H1 (cell line): ENCODE measurements around the gene CTSK. TPM values are rescaled to one million over a fixed set of nuclear protein-coding genes. Genes with fewer than 3 reads are reported as not detected.

Source experiments
- CTCF ChIA-PET: fragments of 300-600 bp; sonication (Branson Sonifier 250); formaldehyde crosslinking; loops from one replicate; lab custom pipeline; 2021; ENCODE audit not compliant: partially characterized antibody; lab: Charles Lee
- POLR2A ChIA-PET: fragments of 300-600 bp; sonication (Branson Sonifier 250); formaldehyde crosslinking; loops from one replicate; lab custom pipeline; 2021; ENCODE audit warnings: inconsistent platforms; ENCODE audit not compliant: partially characterized antibody; lab: Charles Lee
- DNase-seq, 2 experiments: peaks; one replicate each; pipeline versions ENCODE4 v3.0.0 to v3.0.0-alpha.2; 2010 to 2022; ENCODE audit warnings: low spot score in 2 of 2, low read depth in 1 of 2, mixed read lengths in 1 of 2
- FAIRE-seq: peaks from 2 replicates; lab custom pipeline; 2011; peaks lifted over from hg19 to GRCh38; lab: Jason Lieb, UNC
- H2AFZ ChIP-seq: 2 replicates; pipeline ENCODE4 v1.8.1; 2012; ENCODE audit warnings: low read length, inconsistent platforms
- H2AK5ac ChIP-seq: 2 replicates; pipeline ENCODE4 v1.6.1; 2013; ENCODE audit warnings: low read depth, low read length
- H2BK120ac ChIP-seq: replicated peaks from 2 replicates; pipeline ENCODE3; 2013; ENCODE audit warnings: low read depth, low read length, inconsistent platforms
- H2BK12ac ChIP-seq: 2 replicates; pipeline ENCODE4 v1.6.1; 2013; ENCODE audit warnings: low read depth, low read length
- H2BK15ac ChIP-seq: 2 replicates; pipeline ENCODE4 v1.6.1; 2013; ENCODE audit warnings: low read length
- H2BK20ac ChIP-seq: 2 replicates; pipeline ENCODE4 v1.6.1; 2013; ENCODE audit warnings: low read length
- H2BK5ac ChIP-seq: 2 replicates; pipeline ENCODE4 v1.6.1; 2013; ENCODE audit warnings: low read depth, low read length
- H3K14ac ChIP-seq: 2 replicates; pipeline ENCODE4 v1.6.1; 2013; ENCODE audit warnings: inconsistent platforms; ENCODE audit not compliant: insufficient read length
- H3K18ac ChIP-seq: 2 replicates; pipeline ENCODE4 v1.6.1; 2013; ENCODE audit warnings: low read length; ENCODE audit errors: extremely low read depth
- H3K23ac ChIP-seq: 2 replicates; pipeline ENCODE4 v1.6.1; 2013; ENCODE audit warnings: inconsistent platforms; ENCODE audit not compliant: insufficient read length
- H3K23me2 ChIP-seq: 2 replicates; pipeline ENCODE4 v1.6.1; 2013; ENCODE audit warnings: low read depth, low read length
- H3K27ac ChIP-seq: 2 replicates; pipeline ENCODE4 v1.6.1; 2011; ENCODE audit warnings: low read depth, low read length, inconsistent platforms
- H3K27me3 ChIP-seq, 4 experiments: replicated peaks in 1 of 4; 1 replicate in 1 of 4; 2 replicates in 3 of 4; pipeline versions ENCODE4 v1.6.1 to v1.8.1; 2011 to 2013; ENCODE audit warnings: low read length in 3 of 4, mild to moderate bottlenecking in 3 of 4, inconsistent platforms in 2 of 4, mixed read lengths in 2 of 4, moderate library complexity in 1 of 4; ENCODE audit not compliant: control insufficient read depth in 3 of 4, insufficient read depth in 3 of 4; ENCODE audit errors: extremely low read depth in 1 of 4
- H3K36me3 ChIP-seq, 4 experiments: 2 replicates each; pipeline versions ENCODE4 v1.6.1 to v1.8.1; 2011 to 2013; ENCODE audit warnings: mild to moderate bottlenecking in 4 of 4, low read length in 3 of 4, moderate library complexity in 2 of 4, control low read depth in 1 of 4, inconsistent platforms in 1 of 4; ENCODE audit not compliant: insufficient read depth in 4 of 4, control insufficient read depth in 2 of 4
- H3K4ac ChIP-seq: replicated peaks from 2 replicates; pipeline ENCODE3; 2013; ENCODE audit warnings: low read length, low read depth, mixed read lengths, inconsistent platforms; ENCODE audit not compliant: insufficient read length
- H3K4me1 ChIP-seq, 4 experiments: replicated peaks in 1 of 4; 1 replicate in 1 of 4; 2 replicates in 3 of 4; pipeline versions ENCODE4 v1.6.1 to v1.8.1; 2011 to 2013; ENCODE audit warnings: low read length in 3 of 4, inconsistent platforms in 2 of 4, mixed read lengths in 1 of 4; ENCODE audit not compliant: insufficient read depth in 4 of 4, control insufficient read depth in 3 of 4
- H3K4me2 ChIP-seq, 2 experiments: 2 replicates each; pipeline versions ENCODE4 v1.6.1 to v1.8.1; 2011 to 2013; ENCODE audit warnings: low read depth in 2 of 2, low read length in 2 of 2, control low read depth in 1 of 2, inconsistent platforms in 1 of 2, mild to moderate bottlenecking in 1 of 2; ENCODE audit not compliant: insufficient read depth in 1 of 2
- H3K4me3 ChIP-seq, 4 experiments: fragments of 200-600, 300-600 bp in 1 of 4; sonication (generic), shearing (Covaris generic), sonication (Bioruptor Twin) in 1 of 4; 2 replicates each; pipeline versions ENCODE4 v1.5.1 to v1.8.1; 2011 to 2016; ENCODE audit warnings: low read length in 4 of 4, low read depth in 3 of 4, control low read depth in 2 of 4, inconsistent platforms in 2 of 4, mild to moderate bottlenecking in 2 of 4, mixed read lengths in 1 of 4, moderate library complexity in 1 of 4; ENCODE audit not compliant: insufficient read depth in 2 of 4; ENCODE audit errors: extremely low read depth in 1 of 4
- H3K56ac ChIP-seq: replicated peaks from 2 replicates; pipeline ENCODE3; 2013; ENCODE audit warnings: low read depth, mild to moderate bottlenecking, mixed read lengths, low read length, inconsistent platforms; ENCODE audit not compliant: insufficient read length
- H3K79me1 ChIP-seq: 2 replicates; pipeline ENCODE4 v1.6.1; 2013; ENCODE audit warnings: low read depth, low read length, control low read depth
- H3K79me2 ChIP-seq, 2 experiments: 2 replicates each; pipeline versions ENCODE4 v1.6.1 to v1.8.1; 2012 to 2013; ENCODE audit warnings: low read length in 2 of 2, mild to moderate bottlenecking in 2 of 2, inconsistent platforms in 1 of 2; ENCODE audit not compliant: insufficient read depth in 2 of 2, control insufficient read depth in 1 of 2
- H3K9ac ChIP-seq, 4 experiments: replicated peaks in 1 of 4; 1 replicate in 1 of 4; 2 replicates in 3 of 4; pipeline versions ENCODE4 v1.6.1 to v1.8.1; 2011 to 2013; ENCODE audit warnings: low read depth in 3 of 4, low read length in 3 of 4, control low read depth in 2 of 4, mild to moderate bottlenecking in 2 of 4, moderate library complexity in 2 of 4, inconsistent platforms in 1 of 4; ENCODE audit errors: extremely low read depth in 1 of 4
- H3K9me3 ChIP-seq, 2 experiments: 2 replicates each; pipeline versions ENCODE4 v1.6.1 to v1.8.1; 2012 to 2013; ENCODE audit warnings: mild to moderate bottlenecking in 2 of 2, moderate library complexity in 2 of 2, control low read depth in 1 of 2, inconsistent platforms in 1 of 2, low read depth in 1 of 2, low read length in 1 of 2, mixed read lengths in 1 of 2; ENCODE audit not compliant: insufficient read depth in 2 of 2
- H4K20me1 ChIP-seq, 2 experiments: replicated peaks in 1 of 2; 2 replicates each; pipeline versions ENCODE3 to v1.8.1; 2011 to 2013; ENCODE audit warnings: inconsistent platforms in 2 of 2, low read length in 2 of 2, mild to moderate bottlenecking in 1 of 2; ENCODE audit not compliant: insufficient read depth in 2 of 2, control insufficient read depth in 1 of 2
- H4K5ac ChIP-seq: 2 replicates; pipeline ENCODE4 v1.6.1; 2013; ENCODE audit warnings: low read length, low read depth, mixed read lengths, inconsistent platforms; ENCODE audit not compliant: insufficient read length
- H4K8ac ChIP-seq: 2 replicates; pipeline ENCODE4 v1.8.0; 2013; ENCODE audit warnings: mild to moderate bottlenecking, moderate library complexity, low read length, inconsistent platforms; ENCODE audit not compliant: insufficient read depth; ENCODE audit errors: extremely low read depth
- H4K91ac ChIP-seq: replicated peaks from 2 replicates; pipeline ENCODE3; 2013; ENCODE audit warnings: low read length, mixed read lengths, inconsistent platforms; ENCODE audit not compliant: insufficient read length
- ASH2L ChIP-seq: fragments of 200-600, 300-600 bp; sonication (generic); IDR thresholded peaks from one replicate; pipeline ENCODE4 v1.7.1; 2017; ENCODE audit warnings: low read length
- CEBPB ChIP-seq: IDR thresholded peaks from 2 replicates; pipeline ENCODE4 v1.6.1; 2012; ENCODE audit warnings: low read depth, low read length
- CREB1 ChIP-seq: IDR thresholded peaks from 2 replicates; pipeline ENCODE4 v1.6.1; 2012; ENCODE audit warnings: inconsistent platforms
- JUN ChIP-seq: IDR thresholded peaks from 2 replicates; pipeline ENCODE4 v1.6.1; 2011; ENCODE audit warnings: low read depth, mild to moderate bottlenecking, improper control_type of control experiment, low read length
- SIN3A ChIP-seq, 2 experiments: IDR thresholded peaks in 1 of 2; conservative IDR thresholded peaks in 1 of 2; 2 replicates each; pipeline ENCODE4 v1.6.1; 2011 to 2012; ENCODE audit warnings: low read length in 2 of 2, improper control_type of control experiment in 1 of 2, low read depth in 1 of 2, mild to moderate bottlenecking in 1 of 2
- SIX5 ChIP-seq: IDR thresholded peaks from 2 replicates; pipeline ENCODE4 v1.6.1; 2011; ENCODE audit warnings: mild to moderate bottlenecking, low read depth, low read length
- TAF1 ChIP-seq: IDR thresholded peaks from 2 replicates; pipeline ENCODE4 v1.6.1; 2011; ENCODE audit warnings: mild to moderate bottlenecking, low read depth, low read length
- WGBS, 2 experiments: shearing (Covaris generic) in 1 of 2; methylation state at CpG; one replicate each; pipeline versions ENCODE4 v1.1.6 to v1.1.7; 2013 to 2015; ENCODE audit warnings: low lambda C conversion rate in 2 of 2, mixed read lengths in 2 of 2, inconsistent platforms in 1 of 2, low coverage in 1 of 2, missing lambda C conversion rate in 1 of 2; ENCODE audit not compliant: insufficient replicate concordance in 2 of 2, insufficient coverage in 1 of 2, insufficient read length in 1 of 2; ENCODE audit errors: extremely low coverage in 1 of 2, missing lambda C conversion rate in 1 of 2; 5-methylcytosine and 5-hydroxymethylcytosine counted together
- polyA plus RNA-seq, 7 experiments: library from polyadenylated mRNA; depleted of rRNA in 3 of 7; stranded (reverse) in 5 of 7; unstranded in 2 of 7; fragments of >200 nt in 5 of 7; fragments of 200-250 nt in 2 of 7; gene quantifications; 1 replicate in 5 of 7; 2 replicates in 1 of 7; 4 replicates in 1 of 7; pipeline versions ENCODE4 v1.2.1 to v1.2.3, GENCODE V29; 2011 to 2013; ENCODE audit warnings: missing spikeins in 2 of 7, mixed read lengths in 2 of 7
- total RNA-seq: library from RNA; stranded (reverse); fragmentation: NEBNext Ultra II Directional; extraction: Animal tissue kit (Norgen Biotek cat#: 25700); gene quantifications from 2 replicates; pipeline ENCODE4 v1.2.1, GENCODE V29; 2021

The CTSK gene
- total and polyA plus RNA-seq, 2 of the 8 experiments (the other 6 are each of a cell fraction or from before 2014, with no cell fraction given): 2.7 to 4.2 TPM

- Histone ChIP-seq H2BK20ac (no peak overlapping the region), H3K9me3 (peaks cover 0 to 5% of the 10 kb centered on the region in 2 experiments; a peak in 1 of 4 replicates), H3K23me2 (no peaks in the 10 kb centered on the region; the same call in 1 of the 2 replicates), H2BK5ac (no peak overlapping the region), H2AFZ (no peak overlapping the region)
- CTCF ChIA-PET: no interaction called here
- no peak for TF ChIP-seq JUN
- no peak for TF ChIP-seq SIN3A (conservative IDR thresholded peaks at IDR 0.05 in 1 of 2, IDR thresholded peaks at IDR 0.05 in 1 of 2; ENCODE audit: low read depth in 1 of 2, low read length in 2 of 2)
- TF ChIP-seq CREB1: no peak
- no peak for TF ChIP-seq CEBPB
- no peak for TF ChIP-seq SIX5
- no peak for TF ChIP-seq ASH2L
- no peak for TF ChIP-seq TAF1
- TF ChIP-seq, all 59 proteins: peak for 0
- POLR2A ChIA-PET: no interaction called here
- Histone ChIP-seq H4K20me1 (no peaks in the 10 kb centered on the region), H3K79me2 (no peaks in the 10 kb centered on the region), H2AK5ac (no peak overlapping the region), H3K4ac (no peak overlapping the region), H3K79me1 (no peaks in the 10 kb centered on the region), H4K91ac (no peak overlapping the region), H3K4me2 (no peak overlapping the region), H3K36me3 (no peaks in the 10 kb centered on the region), H2BK120ac (no peak overlapping the region), H3K23ac (no peak overlapping the region), H3K56ac (no peak overlapping the region), H3K4me1 (no peaks in the 10 kb centered on the region), H4K8ac (no peak overlapping the region), H2BK12ac (no peak overlapping the region), H3K27ac (no peak overlapping the region), H3K4me3 (no peak overlapping the region), H3K27me3 (no peaks in the 10 kb centered on the region), H3K9ac (no peak overlapping the region), H3K18ac (no peak overlapping the region), H2BK15ac (no peak overlapping the region), H3K14ac (no peak overlapping the region), H4K5ac (no peak overlapping the region)
- FAIRE-seq: no peak
- WGBS, 2 experiments: 93% methylated on average over 2 of the region's 2 CpGs; no CpG with 5 or more reads in 1 of the 2 experiments
- no peak for DNase-seq
These were observed 45.5 kb downstream of the CTSK start for GRCh38 chr1:150762552-150762951.
